HG03280 (cell line): ENCODE measurements around the gene SIPA1L3.

Experiments
- ATAC-seq: cut with Tn5 transposase; IDR thresholded peaks from one replicate; pipeline ENCODE4 v1.9.1; 2021; ENCODE audit warnings: mild to moderate bottlenecking, moderate library complexity; ENCODE audit not compliant: unreplicated experiment

The SIPA1L3 gene

GRCh38 chr19:38036707-38037611, 130.0 kb downstream of the SIPA1L3 start:
- no peak for ATAC-seq

GRCh38 chr19:38039966-38040365, 133.0 kb downstream of the SIPA1L3 start:
- no peak for ATAC-seq

- ATAC-seq: no peak
These were observed 135.1 kb downstream of the SIPA1L3 start for GRCh38 chr19:38042132-38042531.

- no peak for ATAC-seq
These were observed 136.7 kb downstream of the SIPA1L3 start for GRCh38 chr19:38043649-38044144.

- no peak for ATAC-seq
These were observed 137.5 kb downstream of the SIPA1L3 start for GRCh38 chr19:38044267-38045111.

GRCh38 chr19:38045554-38046253, 138.7 kb downstream of the SIPA1L3 start:
- no peak for ATAC-seq

GRCh38 chr19:38046254-38047048, 139.4 kb downstream of the SIPA1L3 start:
- ATAC-seq: no peak

- ATAC-seq: no peak
These were observed 140.0 kb downstream of the SIPA1L3 start for GRCh38 chr19:38047049-38047438.

- ATAC-seq: no peak
These were observed 140.6 kb downstream of the SIPA1L3 start for GRCh38 chr19:38047641-38048040.

- ATAC-seq: peak; percentile 37
These were observed 142.2 kb downstream of the SIPA1L3 start for GRCh38 chr19:38049105-38049649.

GRCh38 chr19:38055010-38055409, 148.0 kb downstream of the SIPA1L3 start:
- no peak for ATAC-seq

- no peak for ATAC-seq
These were observed 148.9 kb downstream of the SIPA1L3 start for GRCh38 chr19:38055655-38056521.

GRCh38 chr19:38056646-38057045, 149.6 kb downstream of the SIPA1L3 start:
- ATAC-seq: no peak

GRCh38 chr19:38057959-38058690, 151.1 kb downstream of the SIPA1L3 start:
- ATAC-seq: no peak

- ATAC-seq: no peak
These were observed 152.9 kb downstream of the SIPA1L3 start for GRCh38 chr19:38059897-38060296.

- ATAC-seq: no peak
These were observed 153.3 kb downstream of the SIPA1L3 start for GRCh38 chr19:38060331-38060730.

- ATAC-seq: no peak
These were observed 154.3 kb downstream of the SIPA1L3 start for GRCh38 chr19:38061294-38061693.
